ENCODE measurements around the gene CLNK. TPM values are rescaled to one million over a fixed set of nuclear protein-coding genes. Genes with fewer than 3 reads are reported as not detected.

CLNK gene
- total and polyA plus RNA-seq, 2 of the 8 experiments (the other 6 are each of a cell fraction or from before 2014, with no cell fraction given) = not detected

DNA sequence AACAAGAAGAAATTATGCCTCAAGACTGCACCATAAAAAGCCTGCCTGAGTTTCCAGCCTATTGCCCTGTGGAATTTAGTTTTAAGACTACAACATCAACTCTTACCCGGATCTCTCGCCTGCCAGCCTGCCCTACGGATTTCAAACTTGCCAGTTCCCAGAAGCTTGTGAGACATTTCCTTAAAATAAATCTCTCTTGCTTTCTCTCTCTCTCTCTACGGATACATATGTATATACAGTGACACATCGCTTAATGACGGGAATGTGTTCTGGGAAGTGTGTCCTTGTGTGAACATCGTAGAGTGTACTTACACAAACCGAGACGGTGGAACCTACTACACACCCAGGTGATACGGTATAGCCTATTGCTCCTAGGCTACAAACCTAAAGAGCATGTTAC, 79.5 kb downstream of the CLNK start (continued):
- TF ChIP-seq KDM1A (IDR thresholded peaks at IDR 0.05; ENCODE audit: borderline replicate concordance, low read length) = no peak
